Esophagus muscularis mucosa (tissue), 4 donors: ENCODE measurements around the gene ZFPM1. TPM values are rescaled to one million over a fixed set of nuclear protein-coding genes. Genes with fewer than 3 reads are reported as not detected.

Source experiments
- DNase-seq: peaks from one replicate; pipeline ENCODE4 v3.0.0-alpha.2; 2017; ENCODE audit errors: extremely low spot score
- H3K27ac ChIP-seq, 4 donors: fragments of 200-600 bp; sonication (generic); replicated peaks in 1 of 4; 1 replicate in 3 of 4; 2 replicates in 1 of 4; pipeline ENCODE4 v1.5.1; 2016 to 2019; ENCODE audit warnings: mild to moderate bottlenecking in 1 of 4
- H3K27me3 ChIP-seq, 4 donors: fragments of 200-600 bp; sonication (generic); one replicate each; pipeline versions ENCODE4 v1.5.1 to v1.6.0; 2016 to 2019
- H3K36me3 ChIP-seq, 4 donors: fragments of 200-600 bp; sonication (generic); one replicate each; pipeline ENCODE4 v1.5.1; 2016 to 2019
- H3K4me1 ChIP-seq, 4 donors: fragments of 200-600 bp; sonication (generic); one replicate each; pipeline ENCODE4 v1.5.1; 2016 to 2019
- H3K4me3 ChIP-seq, 4 donors: fragments of 200-600 bp; sonication (generic); 1 replicate in 2 of 4; 2 replicates in 2 of 4; pipeline ENCODE4 v1.5.1; 2016 to 2019; ENCODE audit warnings: mild to moderate bottlenecking in 4 of 4, moderate library complexity in 1 of 4
- H3K9me3 ChIP-seq, 4 donors: fragments of 200-600 bp; sonication (generic); 1 replicate in 3 of 4; 2 replicates in 1 of 4; pipeline ENCODE4 v1.5.1; 2016 to 2019
- CTCF ChIP-seq, 3 experiments: fragments of 200-600 bp in 2 of 3; fragments of 450-650 bp in 1 of 3; sonication (generic) in 2 of 3; IDR thresholded peaks; one replicate each; pipeline ENCODE4 v1.5.1; 2017 to 2019; ENCODE audit warnings: antibody characterized with exemption in 3 of 3, mild to moderate bottlenecking in 2 of 3, moderate library complexity in 1 of 3
- EP300 ChIP-seq: sonication (generic); formaldehyde crosslinking; IDR thresholded peaks from one replicate; pipeline ENCODE4 v1.6.1; 2017; ENCODE audit warnings: antibody characterized with exemption
- POLR2A ChIP-seq: fragments of 450-650 bp; IDR thresholded peaks from one replicate; pipeline ENCODE4 v1.6.1; 2017; ENCODE audit warnings: antibody characterized with exemption, moderate library complexity, mild to moderate bottlenecking, low read depth
- POLR2AphosphoS5 ChIP-seq, 2 donors: sonication (generic); formaldehyde crosslinking; IDR thresholded peaks; one replicate each; pipeline ENCODE4 v1.6.1; 2017; ENCODE audit warnings: antibody characterized with exemption in 2 of 2
- WGBS: methylation state at CpG from one replicate; pipeline ENCODE4 v1.1.5; 2018; 5-methylcytosine and 5-hydroxymethylcytosine counted together
- intact Hi-C: fragments of 100-400 bp; cut with DNase I; formaldehyde crosslinking; loops from one replicate; pipeline ENCODE4 v1.15.1; 2023
- total RNA-seq, 4 donors: library from RNA; depleted of rRNA; stranded (reverse); fragments of >200 nt; gene quantifications; one replicate each; pipeline versions ENCODE4 v1.1.0 to v1.2.1, GENCODE V29; 2016

ZFPM1 gene
- total RNA-seq, 4 donors from 2014 or later: 0.42 to 1.4 (median 1.0) TPM

- no peak overlapping the region for H3K27ac ChIP-seq
- no peaks in the 10 kb centered on the region for H3K36me3 ChIP-seq
- DNase-seq: no peak
- H3K4me1 ChIP-seq: peaks cover 9 to 14% (median 13%) of the 10 kb centered on the region in 4 donors
- peaks cover 0 to 17% (median 13%) of the 10 kb centered on the region in 4 donors for H3K9me3 ChIP-seq
- H3K27me3 ChIP-seq: peaks cover 0 to 53% (median 13%) of the 10 kb centered on the region in 4 donors
- no peak overlapping the region for H3K4me3 ChIP-seq
- TF ChIP-seq POLR2AphosphoS5 (IDR thresholded peaks at IDR 0.05) (no peak), CTCF (IDR thresholded peaks at IDR 0.05) (no peak), EP300 (no peak), POLR2A (no peak)
- 50% methylated on average over 23 of the region's 23 CpGs for WGBS
- intact Hi-C loops: no loop called here
Measured at GRCh38 chr16:88538366-88539060, 85.4 kb downstream of the ZFPM1 start.

DNA sequence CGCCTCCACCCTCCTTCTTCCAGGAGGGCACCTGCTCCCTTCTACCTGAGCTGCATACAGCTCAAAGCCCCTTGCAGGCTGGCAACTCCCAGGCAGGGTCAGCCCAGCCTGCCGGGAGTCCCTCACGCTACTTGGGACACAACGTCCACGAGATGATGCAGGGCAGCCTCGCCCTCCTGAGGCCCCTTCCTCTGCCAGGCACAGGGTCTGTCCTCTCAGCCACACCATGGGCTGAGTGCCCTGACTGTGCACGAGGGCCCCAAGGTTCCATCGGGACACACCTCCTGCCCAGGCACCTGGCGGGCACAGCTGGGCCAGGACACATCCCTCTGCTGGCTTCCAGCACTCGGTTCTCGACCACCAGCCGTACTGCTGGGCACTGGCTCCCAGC lies 86.2 kb downstream of the ZFPM1 start:
- Histone ChIP-seq H3K4me3 (no peak overlapping the region), H3K36me3 (no peaks in the 10 kb centered on the region), H3K27me3 (peaks cover 0 to 53% (median 13%) of the 10 kb centered on the region in 4 donors), H3K27ac (no peak overlapping the region), H3K4me1 (peaks cover 9 to 13% (median 12%) of the 10 kb centered on the region in 4 donors), H3K9me3 (peaks cover 0 to 24% (median 20%) of the 10 kb centered on the region in 4 donors)
- intact Hi-C loops: no loop called here
- DNase-seq: no peak
- WGBS: 92% methylated on average over 3 of the region's 12 CpGs
- TF ChIP-seq CTCF (IDR thresholded peaks at IDR 0.05) (no peak), POLR2AphosphoS5 (IDR thresholded peaks at IDR 0.05) (no peak)

DNA sequence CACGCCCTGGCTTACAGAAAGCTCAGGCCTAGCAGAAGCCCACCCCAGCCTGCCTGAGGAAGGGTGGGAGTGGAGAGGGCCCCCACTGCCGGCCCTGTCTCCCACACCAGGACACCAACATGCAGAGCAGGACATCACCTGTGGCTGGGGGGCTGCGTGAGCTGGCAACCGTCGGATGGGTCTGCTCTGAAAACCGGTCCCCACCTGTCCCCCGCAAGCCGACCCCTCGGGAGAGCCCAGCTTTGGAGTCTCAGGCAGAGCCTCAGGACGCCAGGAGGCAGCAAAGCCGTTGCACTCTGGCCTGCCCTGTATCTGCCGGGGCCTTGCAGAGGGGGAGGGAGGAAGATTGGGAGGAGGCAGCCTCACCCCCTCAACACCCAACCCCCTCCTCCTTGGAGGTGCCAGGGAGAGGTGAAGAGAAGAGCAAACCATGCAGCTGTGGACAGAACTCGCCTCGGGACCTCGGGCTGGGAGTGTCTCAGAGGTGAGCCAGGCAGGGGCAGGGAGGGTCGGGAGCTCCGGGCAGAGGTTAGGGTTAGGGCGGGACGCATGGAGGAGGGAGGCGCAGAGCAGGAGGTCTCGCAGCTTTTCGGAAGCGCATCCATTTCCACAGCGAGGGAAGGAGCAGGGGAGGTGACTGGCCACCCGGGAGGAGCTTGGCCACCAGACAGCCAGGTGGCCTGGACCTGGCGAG lies 86.7 kb downstream of the ZFPM1 start:
- no peaks in the 10 kb centered on the region for H3K36me3 ChIP-seq
- WGBS: 10% methylated on average over 7 of the region's 26 CpGs
- intact Hi-C loops: no loop called here
- peaks cover 0 to 56% (median 13%) of the 10 kb centered on the region in 4 donors for H3K27me3 ChIP-seq
- H3K4me1 ChIP-seq: peaks cover 8 to 11% (median 10%) of the 10 kb centered on the region in 4 donors
- H3K9me3 ChIP-seq: peaks cover 0 to 30% (median 23%) of the 10 kb centered on the region in 4 donors
- H3K4me3 ChIP-seq: no peak overlapping the region
- DNase-seq: no peak
- TF ChIP-seq EP300: no peak
- TF ChIP-seq POLR2A: no peak
- TF ChIP-seq POLR2AphosphoS5 (IDR thresholded peaks at IDR 0.05): no peak
- no peak for TF ChIP-seq CTCF (IDR thresholded peaks at IDR 0.05)
- no peak overlapping the region for H3K27ac ChIP-seq

DNA sequence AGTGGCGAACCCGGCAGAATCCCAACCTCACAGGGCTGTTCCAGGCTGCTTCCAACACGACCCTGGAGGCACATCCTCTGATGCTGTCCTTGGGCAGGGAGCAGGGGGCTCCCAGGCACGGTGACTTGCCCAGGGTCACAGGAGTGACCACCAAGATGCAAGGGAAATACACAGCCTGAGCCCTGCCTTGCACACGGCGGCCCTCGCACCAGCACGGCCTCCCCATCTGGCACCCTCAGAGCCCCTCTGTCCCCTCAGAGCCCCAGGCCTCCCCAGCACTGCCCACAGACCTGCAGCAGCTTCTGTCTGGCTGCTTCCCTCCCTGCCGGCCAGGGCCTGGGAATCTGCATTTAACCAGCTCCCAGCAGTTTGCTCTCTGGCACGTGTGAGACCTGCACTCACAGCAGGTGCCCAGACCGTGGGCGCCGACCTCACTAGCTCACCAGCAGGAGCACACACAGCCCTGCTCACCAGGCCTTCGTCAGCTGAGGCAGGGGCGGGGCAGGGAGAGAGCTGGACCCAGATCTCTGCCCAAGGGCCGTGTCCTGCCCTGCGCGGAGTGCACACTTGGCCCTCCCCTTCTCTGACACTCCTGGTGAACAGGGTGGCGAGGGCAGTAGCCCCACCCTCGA lies 87.4 kb downstream of the ZFPM1 start:
- Histone ChIP-seq H3K9me3 (peaks cover 0 to 31% (median 23%) of the 10 kb centered on the region in 4 donors), H3K4me3 (no peak overlapping the region), H3K27ac (no peak overlapping the region), H3K27me3 (peaks cover 0 to 63% (median 13%) of the 10 kb centered on the region in 4 donors), H3K36me3 (no peaks in the 10 kb centered on the region), H3K4me1 (peaks cover 2 to 5% (median 4%) of the 10 kb centered on the region in 4 donors)
- intact Hi-C loops: no loop called here
- TF ChIP-seq CTCF (IDR thresholded peaks at IDR 0.05) (no peak), EP300 (no peak), POLR2A (no peak), POLR2AphosphoS5 (IDR thresholded peaks at IDR 0.05) (no peak)
- no peak for DNase-seq
- WGBS: 55% methylated on average over 16 of the region's 20 CpGs
